K562 (cell line): Measurements from ENCODE around the gene KRT26. TPM values are rescaled to one million over a fixed set of nuclear protein-coding genes. Genes with fewer than 3 reads are reported as not detected.

Source experiments
- CREM ChIP-seq: IDR thresholded peaks from 2 replicates; pipeline ENCODE4 v1.6.1; 2014; ENCODE audit warnings: antibody characterized with exemption, low read depth
- KDM1A ChIP-seq, 2 experiments: fragments of 450-650 bp; IDR thresholded peaks; 2 replicates each; pipeline ENCODE4 v1.6.1; 2016; ENCODE audit warnings: mild to moderate bottlenecking in 2 of 2
- KDM2B ChIP-seq: fragments of 250-450 bp; sonication (Bioruptor Pico); IDR thresholded peaks from 2 replicates; pipeline ENCODE4 v1.8.0; 2021; ENCODE audit warnings: mild to moderate bottlenecking, moderate library complexity
- OTX1 ChIP-seq: fragments of 450-650 bp; formaldehyde crosslinking; IDR thresholded peaks from 2 replicates; pipeline ENCODE4 v1.4.0; 2022; ENCODE audit warnings: mild to moderate bottlenecking
- PATZ1 ChIP-seq: fragments of 250-450 bp; sonication (Bioruptor Pico); IDR thresholded peaks from 2 replicates; pipeline ENCODE4 v1.5.0; 2020; ENCODE audit warnings: mild to moderate bottlenecking, borderline replicate concordance
- TAL1 ChIP-seq: fragments of 450-650 bp; IDR thresholded peaks from 2 replicates; pipeline ENCODE4 v1.6.1; 2016; ENCODE audit warnings: mild to moderate bottlenecking
- TCF3 ChIP-seq: sonication (generic); formaldehyde crosslinking; IDR thresholded peaks from 2 replicates; pipeline ENCODE4 v1.4.0; 2020; ENCODE audit warnings: mild to moderate bottlenecking, missing genetic modification reagents
- ZBTB5 ChIP-seq: fragments of 450-650 bp; IDR thresholded peaks from 2 replicates; pipeline ENCODE4 v1.6.1; 2017; ENCODE audit warnings: antibody characterized with exemption
- polyA plus RNA-seq, 8 experiments: library from polyadenylated mRNA; depleted of rRNA in 4 of 8; stranded (reverse) in 5 of 8; unstranded in 3 of 8; fragments of >200 nt; fragmentation: Nextera tagmentation in 2 of 8; fragmentation: Illumina TruSeq in 1 of 8; extraction: Ambion mirVana in 2 of 8; extraction: Trizol in 1 of 8; gene quantifications; 2 replicates each; pipeline versions ENCODE4 v1.2.1 to v1.2.3, GENCODE V29; 2011 to 2014; ENCODE audit warnings: inconsistent platforms in 1 of 8, missing spikeins in 1 of 8
- total RNA-seq, 7 experiments: library from RNA; depleted of rRNA in 6 of 7; stranded (reverse); fragments of >200 nt in 6 of 7; fragmentation: Illumina TruSeq in 2 of 7; extraction: Trizol in 2 of 7; gene quantifications; 2 replicates each; pipeline versions ENCODE4 v1.2.1 to v1.2.3, GENCODE V29; 2011 to 2021; ENCODE audit warnings: low replicate concordance in 1 of 7
- TF ChIP-seq, protein P1 (sequence below): sonication (generic); formaldehyde crosslinking; IDR thresholded peaks from 2 replicates; pipeline ENCODE4 v1.8.1; 2023; ENCODE audit warnings: mild to moderate bottlenecking, missing genetic modification reagents
- TF ChIP-seq, protein P2 (sequence below): IDR thresholded peaks from 2 replicates; pipeline ENCODE4 v1.6.1; 2011; ENCODE audit not compliant: insufficient read length; ENCODE audit errors: extremely low read depth

The KRT26 gene
- total and polyA plus RNA-seq, 9 of the 15 experiments (the other 6 are each of a cell fraction or from before 2014, with no cell fraction given) = not detected

- TF ChIP-seq, protein P1, sequence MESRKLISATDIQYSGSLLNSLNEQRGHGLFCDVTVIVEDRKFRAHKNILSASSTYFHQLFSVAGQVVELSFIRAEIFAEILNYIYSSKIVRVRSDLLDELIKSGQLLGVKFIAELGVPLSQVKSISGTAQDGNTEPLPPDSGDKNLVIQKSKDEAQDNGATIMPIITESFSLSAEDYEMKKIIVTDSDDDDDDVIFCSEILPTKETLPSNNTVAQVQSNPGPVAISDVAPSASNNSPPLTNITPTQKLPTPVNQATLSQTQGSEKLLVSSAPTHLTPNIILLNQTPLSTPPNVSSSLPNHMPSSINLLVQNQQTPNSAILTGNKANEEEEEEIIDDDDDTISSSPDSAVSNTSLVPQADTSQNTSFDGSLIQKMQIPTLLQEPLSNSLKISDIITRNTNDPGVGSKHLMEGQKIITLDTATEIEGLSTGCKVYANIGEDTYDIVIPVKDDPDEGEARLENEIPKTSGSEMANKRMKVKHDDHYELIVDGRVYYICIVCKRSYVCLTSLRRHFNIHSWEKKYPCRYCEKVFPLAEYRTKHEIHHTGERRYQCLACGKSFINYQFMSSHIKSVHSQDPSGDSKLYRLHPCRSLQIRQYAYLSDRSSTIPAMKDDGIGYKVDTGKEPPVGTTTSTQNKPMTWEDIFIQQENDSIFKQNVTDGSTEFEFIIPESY (CRISPR knock-in tag) = no peak
- TF ChIP-seq PATZ1 (CRISPR knock-in tag) (no peak), CREM (no peak), ZBTB5 (peak; percentile 70), TAL1 (peak; percentile 69), KDM1A (IDR thresholded peaks at IDR 0.05) (peak; percentile 75 to 84), OTX1 (CRISPR knock-in tag) (no peak), TCF3 (peak; percentile 48; the same call in 1 of the 2 replicates), KDM2B (CRISPR knock-in tag) (no peak)
- TF ChIP-seq, protein P2, sequence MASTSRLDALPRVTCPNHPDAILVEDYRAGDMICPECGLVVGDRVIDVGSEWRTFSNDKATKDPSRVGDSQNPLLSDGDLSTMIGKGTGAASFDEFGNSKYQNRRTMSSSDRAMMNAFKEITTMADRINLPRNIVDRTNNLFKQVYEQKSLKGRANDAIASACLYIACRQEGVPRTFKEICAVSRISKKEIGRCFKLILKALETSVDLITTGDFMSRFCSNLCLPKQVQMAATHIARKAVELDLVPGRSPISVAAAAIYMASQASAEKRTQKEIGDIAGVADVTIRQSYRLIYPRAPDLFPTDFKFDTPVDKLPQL = no peak
- TF ChIP-seq, all 486 proteins: peak for 23
Measured at GRCh38 chr17:40816569-40816968, 44.6 kb upstream of the KRT26 start (continued).
